GM12864 (cell line): ENCODE data around the gene PPP1R10.

Experiments used
- DNase-seq: peaks from one replicate; pipeline ENCODE4 v3.0.0-alpha.2; 2011; ENCODE audit warnings: low read depth
- H3K4me3 ChIP-seq: 2 replicates; pipeline ENCODE4 v1.5.1; 2011; ENCODE audit warnings: mild to moderate bottlenecking, low read depth, low read length, control low read depth
- CTCF ChIP-seq: IDR thresholded peaks from 2 replicates; pipeline ENCODE4 v1.5.1; 2011; ENCODE audit warnings: low read depth, mild to moderate bottlenecking, moderate library complexity, low read length, control low read depth, inconsistent platforms; ENCODE audit errors: missing control alignments

Gene PPP1R10

DNA sequence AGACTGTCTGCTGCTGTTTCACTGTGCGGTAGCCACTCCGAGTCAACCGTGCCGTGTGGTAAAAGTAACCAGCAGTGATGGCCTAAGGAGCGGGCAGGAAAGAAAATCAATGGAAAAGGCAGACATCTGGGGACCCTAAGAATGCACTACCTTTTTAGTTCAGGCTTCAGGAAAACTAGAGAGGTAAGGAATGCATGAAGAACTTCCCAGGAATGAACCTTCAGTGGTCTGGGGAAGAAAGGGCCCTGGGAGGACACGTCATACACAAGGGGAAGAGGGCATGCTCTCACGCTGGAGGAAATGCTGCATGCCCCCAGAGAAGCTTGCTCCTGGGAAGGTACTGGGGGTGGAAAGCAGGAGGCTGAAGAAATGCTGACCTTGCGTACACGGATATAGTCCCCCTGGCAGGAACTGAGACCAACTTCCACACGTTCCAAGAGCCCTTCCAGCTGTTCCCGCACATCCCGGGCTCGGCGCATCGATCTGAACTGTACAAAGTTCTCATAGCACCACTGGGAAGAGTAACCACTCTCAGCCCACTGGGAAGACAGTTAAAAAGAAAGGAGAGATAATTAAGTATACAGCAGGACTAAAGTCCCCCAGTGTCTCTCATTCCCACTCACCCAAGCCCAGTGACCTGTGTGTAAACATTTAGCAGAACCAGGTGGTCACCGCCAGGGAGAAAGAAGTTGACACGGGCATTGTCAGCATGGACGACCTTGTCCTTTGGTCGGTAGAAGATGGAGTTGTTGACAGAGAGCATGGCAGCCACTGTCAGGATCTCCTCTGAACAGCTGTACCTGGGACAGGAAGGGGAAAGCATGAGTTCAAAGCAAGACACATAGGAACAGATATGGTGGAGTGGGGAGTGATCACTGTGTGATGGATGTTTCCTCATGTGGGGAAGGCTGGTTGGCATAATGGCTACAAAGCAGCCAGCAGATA lies 38.0 kb upstream of the PPP1R10 start:
- no peak for DNase-seq
- TF ChIP-seq CTCF: no peak
- no peak overlapping the region for H3K4me3 ChIP-seq

DNA sequence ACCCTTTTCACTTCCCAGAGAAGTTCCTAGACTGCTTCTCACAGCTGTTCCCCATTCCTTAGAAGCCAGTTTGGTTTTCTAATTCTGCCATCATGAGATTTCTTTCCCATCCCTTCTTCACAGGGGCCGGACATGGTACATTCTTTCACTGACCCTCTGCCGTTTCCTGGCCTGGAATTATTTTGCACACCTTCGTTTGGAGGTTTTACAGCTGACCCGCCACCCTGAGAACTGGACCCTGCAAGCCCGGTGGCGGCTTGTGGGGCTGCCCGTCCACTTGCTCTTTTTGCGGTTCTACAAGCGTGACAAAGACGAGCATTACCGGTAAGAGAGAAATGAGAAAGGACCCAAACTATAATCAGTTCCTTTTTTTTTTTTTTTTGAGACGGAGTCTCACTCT lies 34.1 kb upstream of the PPP1R10 start:
- H3K4me3 ChIP-seq: no peak overlapping the region
- DNase-seq: no peak
- TF ChIP-seq CTCF: no peak

GRCh38 chr6:30647242-30648116 lies 30.4 kb upstream of the PPP1R10 start:
- TF ChIP-seq CTCF: no peak
- DNase-seq: no peak
- peak overlapping the region; percentile 90 for H3K4me3 ChIP-seq

GRCh38 chr6:30646450-30647241 lies 29.6 kb upstream of the PPP1R10 start, which contains the start of gene C6orf136:
TSS of gene C6orf136 (plus strand) at chr6:30647133. CDS start at chr6:30647232, 99 bp downstream.
- no peak for TF ChIP-seq CTCF
- peak within 1 kb of the TSS; percentile 90 for H3K4me3 ChIP-seq
- peak; percentile 88 for DNase-seq

DNA sequence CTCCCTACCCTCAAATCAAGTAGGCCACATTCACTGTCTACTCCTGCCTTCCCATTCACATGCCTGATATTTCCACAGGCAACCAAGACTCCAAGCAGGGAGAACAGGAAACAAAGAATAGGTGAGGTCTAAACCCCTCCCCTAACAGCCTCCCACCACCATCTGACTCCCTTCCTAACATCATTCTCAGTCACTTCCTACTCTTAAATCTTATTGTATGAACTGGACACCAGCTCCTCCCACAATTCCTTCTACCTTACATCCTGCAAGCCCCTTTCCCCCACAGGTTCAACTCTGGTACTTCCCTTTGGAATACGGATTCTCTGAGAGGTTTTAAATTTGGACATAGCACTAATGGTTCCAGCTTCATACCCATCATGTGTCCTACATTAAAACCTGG lies 28.9 kb upstream of the PPP1R10 start:
- no peak overlapping the region for H3K4me3 ChIP-seq
- DNase-seq: no peak
- TF ChIP-seq CTCF: no peak

DNA sequence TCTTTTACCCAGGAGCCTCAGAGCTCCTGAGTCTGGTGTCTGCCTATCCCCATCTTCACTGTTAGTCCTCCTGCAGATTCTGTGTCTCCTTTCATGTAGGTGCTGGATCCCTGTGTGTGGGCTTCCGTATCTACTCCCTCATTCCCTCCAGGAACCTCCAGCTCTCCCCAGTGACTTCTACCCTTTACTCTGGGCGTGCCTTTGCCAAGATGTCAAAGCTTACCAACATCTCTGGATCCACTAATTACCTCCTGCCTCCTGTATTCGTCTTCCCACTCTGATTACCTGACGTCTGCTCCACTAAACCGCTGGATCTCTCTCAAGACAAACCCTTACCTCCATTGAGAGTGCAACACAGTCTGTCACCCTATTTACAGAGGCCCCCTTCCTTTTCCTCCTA lies 27.7 kb upstream of the PPP1R10 start:
- TF ChIP-seq CTCF: no peak
- no peak for DNase-seq
- H3K4me3 ChIP-seq: no peak overlapping the region
